ENCODE measurements around the gene MBOAT2.

GRCh38 chr2:8939486-8940114 is 63.9 kb downstream of the MBOAT2 start:
- TF ChIP-seq CTCF (conservative IDR thresholded peaks at IDR 0.05; ENCODE audit: low read depth, low read length), result no peak
- no peak for TF ChIP-seq EZH2 (IDR thresholded peaks at IDR 0.05; ENCODE audit: low read length, unreplicated experiment)
- no peak for TF ChIP-seq EZH2phosphoT487 (IDR thresholded peaks at IDR 0.05; ENCODE audit: borderline replicate concordance, low read length)
